ENCODE data around the gene TRIM72. TPM values are rescaled to one million over a fixed set of nuclear protein-coding genes. Genes with fewer than 3 reads are reported as not detected.
"Not testable (repeated sequence)": the region's sequence is repeated elsewhere in the genome, so short reads cannot be mapped to it uniquely, and the experiment has no call there.

Gene TRIM72
- total RNA-seq, 4 donors from 2014 or later, result under 0.01 TPM; not detected in 3

DNA sequence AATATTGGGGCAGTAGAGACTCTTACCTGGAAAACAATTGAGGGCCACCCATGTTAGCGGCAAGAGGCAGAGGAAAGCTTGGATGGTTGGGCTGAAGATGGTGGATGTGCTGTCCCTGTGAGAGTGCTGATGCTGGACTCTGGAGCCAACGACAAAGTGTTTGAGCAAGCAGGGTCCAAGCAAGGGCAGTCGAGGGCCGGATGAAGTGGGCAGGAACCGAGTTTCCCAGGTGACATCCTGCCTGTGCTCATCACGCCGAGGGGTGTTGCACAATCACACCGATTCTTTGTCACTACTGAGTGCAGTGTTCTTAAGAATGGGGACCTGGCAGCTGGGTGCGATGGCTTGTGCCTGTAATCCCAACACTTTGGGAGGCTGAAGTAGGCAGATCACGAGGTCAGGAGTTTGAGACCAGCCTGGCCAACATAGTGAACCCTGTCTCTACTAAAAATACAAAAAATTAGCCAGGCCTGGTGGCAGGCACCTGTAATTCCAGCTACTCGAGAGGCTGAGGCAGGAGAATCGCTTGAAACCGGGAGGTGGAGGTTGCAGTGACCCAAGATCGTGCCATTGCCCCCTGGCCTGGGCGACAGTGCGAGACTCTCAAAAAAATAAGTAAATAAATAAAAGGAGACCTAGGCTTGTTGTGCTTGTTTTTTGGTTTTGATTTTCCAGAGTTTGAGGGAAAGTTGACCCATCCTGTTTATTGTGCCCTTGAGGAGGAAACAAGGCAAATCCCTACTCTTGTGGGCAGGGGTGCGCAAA lies 17.4 kb upstream of the TRIM72 start:
- no peak for TF ChIP-seq POLR2A (IDR thresholded peaks at IDR 0.05)
- TF ChIP-seq, protein P1, sequence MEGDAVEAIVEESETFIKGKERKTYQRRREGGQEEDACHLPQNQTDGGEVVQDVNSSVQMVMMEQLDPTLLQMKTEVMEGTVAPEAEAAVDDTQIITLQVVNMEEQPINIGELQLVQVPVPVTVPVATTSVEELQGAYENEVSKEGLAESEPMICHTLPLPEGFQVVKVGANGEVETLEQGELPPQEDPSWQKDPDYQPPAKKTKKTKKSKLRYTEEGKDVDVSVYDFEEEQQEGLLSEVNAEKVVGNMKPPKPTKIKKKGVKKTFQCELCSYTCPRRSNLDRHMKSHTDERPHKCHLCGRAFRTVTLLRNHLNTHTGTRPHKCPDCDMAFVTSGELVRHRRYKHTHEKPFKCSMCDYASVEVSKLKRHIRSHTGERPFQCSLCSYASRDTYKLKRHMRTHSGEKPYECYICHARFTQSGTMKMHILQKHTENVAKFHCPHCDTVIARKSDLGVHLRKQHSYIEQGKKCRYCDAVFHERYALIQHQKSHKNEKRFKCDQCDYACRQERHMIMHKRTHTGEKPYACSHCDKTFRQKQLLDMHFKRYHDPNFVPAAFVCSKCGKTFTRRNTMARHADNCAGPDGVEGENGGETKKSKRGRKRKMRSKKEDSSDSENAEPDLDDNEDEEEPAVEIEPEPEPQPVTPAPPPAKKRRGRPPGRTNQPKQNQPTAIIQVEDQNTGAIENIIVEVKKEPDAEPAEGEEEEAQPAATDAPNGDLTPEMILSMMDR (IDR thresholded peaks at IDR 0.05), result no peak
- no peak overlapping the region for H3K4me3 ChIP-seq
- no peaks in the 10 kb centered on the region for H3K27me3 ChIP-seq
- H3K36me3 ChIP-seq, result no peaks in the 10 kb centered on the region
- DNase-seq, result no peak
- no peaks in the 10 kb centered on the region for H3K4me1 ChIP-seq
- intact Hi-C loops (cut with DNase I; ENCODE audit: low total_unique reads), result no loop called here
- H3K27ac ChIP-seq, result no peak overlapping the region
- no peaks in the 10 kb centered on the region for H3K9me3 ChIP-seq

DNA sequence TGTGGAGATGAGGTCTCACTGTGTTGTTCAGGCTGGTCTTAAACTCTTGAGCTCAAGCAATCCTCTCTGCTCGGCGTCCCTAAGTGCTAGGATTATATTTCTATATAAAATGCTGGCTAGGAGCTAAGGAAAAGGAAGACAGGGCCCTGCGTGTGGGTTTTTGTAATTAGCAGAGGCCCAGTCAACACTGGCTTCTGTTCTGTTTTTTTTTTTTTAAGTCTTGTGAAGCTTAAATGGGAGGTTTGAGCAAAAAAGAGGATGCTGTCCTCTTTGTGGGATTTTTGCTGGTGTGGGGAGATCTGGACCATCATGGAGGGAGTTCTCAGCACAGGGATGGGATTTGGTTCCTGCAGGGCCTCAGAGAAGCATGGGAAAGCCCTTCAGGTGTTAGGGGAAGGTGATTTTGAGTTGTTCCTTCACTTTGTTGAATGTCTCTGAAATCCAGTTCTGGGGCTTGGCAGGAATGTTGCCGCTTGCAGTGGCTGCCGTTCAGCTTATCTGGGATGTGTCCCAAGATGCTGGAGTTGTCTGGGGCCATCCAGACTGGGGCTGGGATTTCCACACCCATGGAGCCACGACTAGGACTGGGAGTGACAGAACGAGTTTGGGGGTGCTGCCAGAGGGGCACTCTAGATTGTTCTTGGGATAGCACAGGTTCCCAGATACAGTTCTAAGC lies 15.6 kb upstream of the TRIM72 start:
- DNase-seq, result no peak
- H3K4me3 ChIP-seq, result no peak overlapping the region
- no peaks in the 10 kb centered on the region for H3K27me3 ChIP-seq
- H3K27ac ChIP-seq, result no peak overlapping the region
- H3K36me3 ChIP-seq, result no peaks in the 10 kb centered on the region
- TF ChIP-seq, protein P1 (IDR thresholded peaks at IDR 0.05), result no peak
- TF ChIP-seq POLR2A (IDR thresholded peaks at IDR 0.05), result no peak
- H3K4me1 ChIP-seq, result no peaks in the 10 kb centered on the region
- H3K9me3 ChIP-seq, result no peaks in the 10 kb centered on the region
- intact Hi-C loops (cut with DNase I; ENCODE audit: low total_unique reads), result no loop called here

DNA sequence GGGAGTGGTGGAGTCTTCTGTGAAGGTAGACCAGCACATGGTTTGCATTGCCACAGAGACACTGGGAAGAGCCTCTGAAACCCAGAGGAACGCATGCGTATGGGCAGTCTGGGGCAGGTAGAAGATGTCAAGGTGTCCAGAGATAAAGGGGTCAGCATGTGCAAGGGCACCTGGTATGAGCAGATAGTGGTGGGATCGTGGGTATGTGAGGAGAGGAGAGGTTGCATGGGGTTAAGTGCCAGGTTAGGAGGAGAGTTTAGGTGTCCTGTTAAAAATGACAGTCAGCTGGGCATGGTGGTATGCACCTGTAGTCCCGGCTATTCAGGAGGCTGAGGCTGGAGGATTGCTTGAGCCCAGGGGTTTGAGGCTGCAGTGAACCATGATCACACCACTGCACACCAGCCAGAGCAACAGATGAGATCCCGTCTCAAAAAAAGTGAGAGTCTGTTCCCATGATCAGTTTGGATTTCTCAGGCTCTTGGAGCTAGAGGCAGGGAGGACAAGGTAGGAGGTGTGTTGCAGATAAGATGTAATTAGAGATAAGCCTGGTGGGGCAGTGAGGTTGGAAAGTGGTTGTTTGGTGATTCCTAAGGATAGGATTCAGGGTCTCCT lies 14.4 kb upstream of the TRIM72 start:
- no peak for DNase-seq
- intact Hi-C loops (cut with DNase I; ENCODE audit: low total_unique reads), result no loop called here
- no peaks in the 10 kb centered on the region for H3K4me1 ChIP-seq
- H3K27ac ChIP-seq, result no peak overlapping the region
- H3K27me3 ChIP-seq, result no peaks in the 10 kb centered on the region
- H3K9me3 ChIP-seq, result no peaks in the 10 kb centered on the region
- no peak overlapping the region for H3K4me3 ChIP-seq
- no peak for TF ChIP-seq POLR2A (IDR thresholded peaks at IDR 0.05)
- TF ChIP-seq, protein P1 (IDR thresholded peaks at IDR 0.05), result no peak
- no peaks in the 10 kb centered on the region for H3K36me3 ChIP-seq

DNA sequence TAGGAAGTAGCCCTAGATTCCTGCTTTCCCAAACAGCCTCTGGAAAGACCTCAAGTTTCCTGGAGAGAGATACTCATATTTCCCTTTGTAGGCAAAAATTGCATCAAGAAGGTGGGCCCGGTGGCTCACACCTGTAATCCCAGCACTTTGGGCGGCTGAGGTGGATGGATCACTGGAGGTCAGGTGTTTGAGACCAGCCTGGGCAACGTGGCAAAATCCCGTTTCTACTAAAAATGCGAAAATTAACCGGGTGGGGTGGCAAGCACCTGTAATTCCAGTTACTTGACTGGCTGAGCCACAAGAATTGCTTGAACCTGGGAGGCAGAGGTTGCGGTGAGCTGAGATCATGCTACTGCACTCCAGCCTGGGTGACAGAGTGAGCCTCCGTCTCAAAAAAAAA lies 13.8 kb upstream of the TRIM72 start:
- H3K27ac ChIP-seq; H3K4me1 ChIP-seq; H3K27me3 ChIP-seq; DNase-seq; H3K4me3 ChIP-seq; intact Hi-C loops (cut with DNase I; ENCODE audit: low total_unique reads); H3K9me3 ChIP-seq; H3K36me3 ChIP-seq: not testable (repeated sequence)

DNA sequence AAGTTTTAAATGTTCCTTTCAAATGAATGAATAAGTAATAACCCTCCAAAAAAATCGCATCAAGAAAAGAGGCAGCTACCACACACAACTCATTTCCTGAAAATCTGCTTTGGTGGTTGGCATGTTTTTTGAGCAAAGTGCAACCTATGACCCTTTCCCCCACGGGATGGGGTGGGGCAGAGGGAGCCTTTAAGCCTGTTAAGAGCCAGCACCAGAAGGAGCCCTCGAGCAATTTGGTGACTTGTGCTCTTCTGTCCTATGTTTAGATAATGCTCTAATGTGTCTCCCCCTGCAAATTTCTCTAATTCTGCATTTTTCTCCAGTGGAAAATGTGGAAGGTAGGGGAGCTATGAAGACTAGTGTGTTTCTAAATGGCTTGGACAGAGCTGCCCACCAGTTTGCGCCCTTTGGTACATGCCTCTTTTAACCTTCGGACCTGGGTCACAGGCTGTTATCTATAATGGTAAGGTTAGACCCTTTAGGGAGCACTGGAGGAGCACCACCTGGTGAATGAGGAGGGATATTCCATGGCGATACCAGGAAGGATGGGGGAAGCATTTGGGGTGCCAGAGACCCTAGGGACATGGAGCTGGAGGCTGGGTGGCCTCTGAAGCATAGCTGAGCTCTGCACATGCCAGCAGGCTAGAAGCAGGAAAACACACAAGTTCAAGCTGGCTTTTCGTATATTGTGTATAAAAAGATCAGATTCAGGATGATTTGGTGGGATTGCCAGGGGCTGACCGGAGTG lies 12.9 kb upstream of the TRIM72 start:
- DNase-seq, result no peak
- Histone ChIP-seq H3K9me3 (no peaks in the 10 kb centered on the region), H3K36me3 (no peaks in the 10 kb centered on the region), H3K4me3 (no peak overlapping the region), H3K27me3 (no peaks in the 10 kb centered on the region), H3K27ac (no peak overlapping the region), H3K4me1 (no peaks in the 10 kb centered on the region)
- TF ChIP-seq POLR2A (IDR thresholded peaks at IDR 0.05), result no peak
- TF ChIP-seq, protein P1 (IDR thresholded peaks at IDR 0.05), result no peak
- intact Hi-C loops (cut with DNase I; ENCODE audit: low total_unique reads), result no loop called here

All from uterus (tissue), 4 donors.